Right lobe of liver (tissue), 6 donors: ENCODE measurements around the gene DNAJB6. TPM values are rescaled to one million over a fixed set of nuclear protein-coding genes. Genes with fewer than 3 reads are reported as not detected.
A peak's percentile ranks its signal among the peaks of the same experiment; 100 is the strongest.

Source experiments
- ATAC-seq, 4 donors: fragments of 200-7000 bp; cut with Tn5 transposase; one replicate each; pipeline ENCODE4 v1.9.1; 2020; ENCODE audit warnings: mild to moderate bottlenecking in 4 of 4, moderate library complexity in 4 of 4
- DNase-seq, 3 donors: peaks; one replicate each; pipeline ENCODE4 v3.0.0-alpha.2; 2020
- H3K27ac ChIP-seq, 3 donors: fragments of 200-600 bp; one replicate each; pipeline ENCODE4 v1.8.0; 2022
- H3K27me3 ChIP-seq, 2 donors: fragments of 200-600 bp; one replicate each; pipeline ENCODE4 v1.8.0; 2022
- H3K36me3 ChIP-seq, 4 donors: fragments of 200-600 bp; sonication (generic) in 1 of 4; one replicate each; pipeline versions ENCODE4 v1.5.1 to v1.8.0; 2017 to 2022; ENCODE audit warnings: control low read depth in 1 of 4
- H3K4me1 ChIP-seq, 4 donors: fragments of 200-600 bp; sonication (generic) in 1 of 4; one replicate each; pipeline versions ENCODE4 v1.5.1 to v1.8.0; 2017 to 2022; ENCODE audit warnings: control low read depth in 1 of 4
- H3K4me3 ChIP-seq, 3 donors: fragments of 200-600 bp; one replicate each; pipeline ENCODE4 v1.8.0; 2022
- H3K9me3 ChIP-seq, 4 donors: fragments of 200-600 bp; sonication (generic) in 1 of 4; one replicate each; pipeline versions ENCODE4 v1.5.1 to v1.8.0; 2017 to 2022; ENCODE audit warnings: control low read depth in 1 of 4
- POLR2A ChIP-seq: fragments of 450-650 bp; IDR thresholded peaks from one replicate; pipeline ENCODE4 v1.6.1; 2017; ENCODE audit warnings: antibody characterized with exemption, mild to moderate bottlenecking
- WGBS: methylation state at CpG from one replicate; pipeline ENCODE4 v1.1.6; 2018; ENCODE audit warnings: low coverage, low lambda C conversion rate; ENCODE audit not compliant: insufficient coverage; ENCODE audit errors: missing lambda C conversion rate; 5-methylcytosine and 5-hydroxymethylcytosine counted together
- intact Hi-C, 2 donors: fragments of 100-400 bp; cut with DNase I; formaldehyde crosslinking; loops; one replicate each; pipeline versions ENCODE4 v1.11.2 to v1.14.1; 2022
- total RNA-seq, 6 experiments: library from RNA; depleted of rRNA in 2 of 6; stranded (reverse); fragments of >200 nt in 2 of 6; fragmentation: NEBNext Ultra II Directional in 3 of 6; extraction: Animal tissue kit (Norgen Biotek cat#: 25700) in 3 of 6; gene quantifications; one replicate each; pipeline versions ENCODE4 v1.1.0 to v1.2.4, GENCODE V29; 2016 to 2023
- TF ChIP-seq, protein P1 (sequence below), 4 donors: fragments of 200-600 bp in 3 of 4; fragments of 450-650 bp in 1 of 4; IDR thresholded peaks; one replicate each; pipeline versions ENCODE4 v1.5.1 to v1.8.0; 2016 to 2022; ENCODE audit warnings: antibody characterized with exemption in 4 of 4, mild to moderate bottlenecking in 2 of 4
- donor health status: DM: no; HTN: yes; CAD: no.
- donor health status: DM: no; HTN: no; CAD: no.
- donor health status: DM: no; HTN: no; CAD: no.
- donor health status: DM: no; HTN: yes; CAD: no.
- donor health status: DM: no; HTN: yes; CAD: no.

DNAJB6 gene
- total RNA-seq, 6 experiments from 2014 or later = 24.5 to 38.0 (median 35.2) TPM

DNA sequence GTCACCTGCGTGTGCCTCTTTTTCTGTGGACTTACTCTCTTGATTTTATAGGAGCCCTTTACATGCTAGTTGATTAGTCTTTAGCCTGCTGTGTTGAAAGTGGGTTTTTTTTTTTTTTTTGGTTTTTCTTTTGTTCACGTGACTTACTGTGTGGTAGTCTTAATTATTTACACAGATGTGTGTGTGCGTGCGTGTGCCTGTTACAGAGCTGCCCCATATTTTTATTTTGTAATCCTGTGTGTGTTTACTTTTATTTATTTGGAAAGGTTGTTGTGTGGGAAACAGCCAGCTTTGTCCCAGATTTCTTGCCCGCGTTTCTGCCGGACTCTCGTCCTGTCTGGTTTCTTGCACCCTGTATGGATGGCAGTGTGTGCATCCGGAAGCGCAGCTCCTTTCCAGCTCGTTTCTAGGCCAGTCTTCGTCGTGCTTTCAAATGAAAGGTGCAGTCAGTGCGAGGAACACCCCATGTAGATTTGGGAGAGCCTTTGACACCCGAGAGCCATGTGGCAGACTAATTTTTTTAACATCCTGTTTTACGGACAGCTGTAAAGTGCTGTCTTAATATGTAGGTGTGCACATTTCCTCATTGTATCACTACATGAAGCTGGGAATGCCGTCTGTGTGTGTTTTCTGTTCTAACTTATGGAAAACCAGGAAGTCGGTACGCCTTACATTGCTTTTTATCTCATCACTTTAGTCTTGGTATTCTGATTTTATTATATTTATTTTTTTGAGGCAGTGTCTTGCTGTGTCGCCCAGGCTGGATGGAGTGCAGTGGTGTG, 55.6 kb downstream of the DNAJB6 start:
- 58% methylated on average over 12 of the region's 20 CpGs for WGBS
- H3K9me3 ChIP-seq = no peaks in the 10 kb centered on the region
- no peaks in the 10 kb centered on the region for H3K27me3 ChIP-seq
- peaks cover 0 to 4% (median 0%) of the 10 kb centered on the region in 4 donors for H3K4me1 ChIP-seq
- DNase-seq (no peak), ATAC-seq (peak; percentile 37 to 82 (median 60))
- H3K4me3 ChIP-seq = no peak overlapping the region
- H3K36me3 ChIP-seq = peaks cover 0 to 23% (median 5%) of the 10 kb centered on the region in 4 donors
- intact Hi-C loops = no loop called here
- TF ChIP-seq, protein P1, sequence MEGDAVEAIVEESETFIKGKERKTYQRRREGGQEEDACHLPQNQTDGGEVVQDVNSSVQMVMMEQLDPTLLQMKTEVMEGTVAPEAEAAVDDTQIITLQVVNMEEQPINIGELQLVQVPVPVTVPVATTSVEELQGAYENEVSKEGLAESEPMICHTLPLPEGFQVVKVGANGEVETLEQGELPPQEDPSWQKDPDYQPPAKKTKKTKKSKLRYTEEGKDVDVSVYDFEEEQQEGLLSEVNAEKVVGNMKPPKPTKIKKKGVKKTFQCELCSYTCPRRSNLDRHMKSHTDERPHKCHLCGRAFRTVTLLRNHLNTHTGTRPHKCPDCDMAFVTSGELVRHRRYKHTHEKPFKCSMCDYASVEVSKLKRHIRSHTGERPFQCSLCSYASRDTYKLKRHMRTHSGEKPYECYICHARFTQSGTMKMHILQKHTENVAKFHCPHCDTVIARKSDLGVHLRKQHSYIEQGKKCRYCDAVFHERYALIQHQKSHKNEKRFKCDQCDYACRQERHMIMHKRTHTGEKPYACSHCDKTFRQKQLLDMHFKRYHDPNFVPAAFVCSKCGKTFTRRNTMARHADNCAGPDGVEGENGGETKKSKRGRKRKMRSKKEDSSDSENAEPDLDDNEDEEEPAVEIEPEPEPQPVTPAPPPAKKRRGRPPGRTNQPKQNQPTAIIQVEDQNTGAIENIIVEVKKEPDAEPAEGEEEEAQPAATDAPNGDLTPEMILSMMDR (IDR thresholded peaks at IDR 0.05) = no peak
- no peak for TF ChIP-seq POLR2A
- H3K27ac ChIP-seq = no peak overlapping the region

DNA sequence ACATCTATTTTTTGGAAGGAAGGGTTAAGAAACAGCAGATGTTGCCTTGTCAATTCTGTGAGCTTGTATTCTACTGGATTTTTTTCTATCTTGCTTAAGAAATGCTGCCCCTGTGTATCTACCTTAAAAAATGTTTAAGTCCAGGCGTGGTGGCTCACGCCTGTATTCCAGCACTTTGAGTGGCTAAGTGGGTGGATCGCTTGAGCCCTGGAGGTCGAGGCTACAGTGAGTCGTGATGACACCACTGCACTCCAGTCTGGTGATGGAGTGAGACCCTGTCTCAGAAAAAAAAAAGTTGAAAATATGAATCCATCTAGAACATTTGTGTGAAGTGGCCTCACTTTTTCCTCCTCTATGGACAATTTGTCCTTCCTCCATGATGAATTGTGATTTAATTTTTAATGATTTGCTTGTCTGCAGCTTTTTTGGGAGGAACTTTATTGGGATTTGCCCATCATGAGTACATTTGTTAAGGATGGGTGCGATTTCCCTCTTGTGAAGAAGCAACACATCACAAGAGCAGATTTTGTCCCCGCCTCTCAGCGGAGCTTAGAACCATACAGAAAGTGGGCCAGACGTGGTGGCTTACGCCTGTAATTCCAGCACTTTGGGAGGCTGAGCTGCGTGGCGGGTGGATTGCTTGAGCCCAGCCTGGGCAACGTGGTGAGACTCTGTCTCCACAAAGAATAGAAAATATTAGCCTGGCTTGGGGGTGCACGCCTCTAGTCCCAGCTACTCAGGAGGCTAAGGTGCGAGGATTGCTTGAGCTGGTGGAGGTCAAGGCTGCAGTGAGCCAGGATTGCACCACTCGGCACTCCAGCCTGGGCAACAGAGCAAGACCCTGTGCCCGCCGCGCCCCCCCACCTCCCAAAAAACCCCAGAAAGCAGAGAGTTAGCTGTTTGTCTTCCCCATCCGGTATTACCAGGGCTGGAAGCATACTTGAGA, 57.7 kb downstream of the DNAJB6 start:
- H3K9me3 ChIP-seq = no peaks in the 10 kb centered on the region
- DNase-seq = no peak
- ATAC-seq = no peak
- no peak for TF ChIP-seq POLR2A
- TF ChIP-seq, protein P1 (IDR thresholded peaks at IDR 0.05) = no peak
- peaks cover 0 to 4% (median 0%) of the 10 kb centered on the region in 4 donors for H3K4me1 ChIP-seq
- intact Hi-C loops = no loop called here
- no peaks in the 10 kb centered on the region for H3K27me3 ChIP-seq
- H3K4me3 ChIP-seq = no peak overlapping the region
- peaks cover 0 to 19% (median 5%) of the 10 kb centered on the region in 4 donors for H3K36me3 ChIP-seq
- 87% methylated on average over 11 of the region's 20 CpGs for WGBS
- no peak overlapping the region for H3K27ac ChIP-seq

DNA sequence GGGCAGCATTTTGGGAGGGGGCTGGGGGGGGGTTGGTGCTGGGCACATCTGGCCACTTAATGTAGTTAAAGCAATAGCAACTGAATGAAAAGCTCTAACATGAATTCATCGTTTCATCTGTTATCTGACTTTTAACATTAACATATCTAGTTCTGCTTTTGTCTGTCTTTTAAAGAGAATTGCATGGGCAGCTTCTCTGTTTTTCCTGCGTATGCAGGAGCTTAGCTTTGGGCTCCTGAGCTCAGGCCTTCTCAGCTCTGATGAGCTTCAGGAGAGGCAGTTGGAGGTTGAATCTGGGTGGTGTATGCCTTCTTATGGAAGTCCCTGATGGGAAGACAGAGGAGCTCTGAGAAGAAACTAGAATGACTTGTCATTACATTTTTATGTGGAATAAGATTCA, 58.4 kb downstream of the DNAJB6 start:
- ATAC-seq (no peak), DNase-seq (no peak)
- H3K9me3 ChIP-seq = no peaks in the 10 kb centered on the region
- no peaks in the 10 kb centered on the region for H3K27me3 ChIP-seq
- intact Hi-C loops = no loop called here
- peaks cover 0 to 4% (median 0%) of the 10 kb centered on the region in 4 donors for H3K4me1 ChIP-seq
- no peak overlapping the region for H3K4me3 ChIP-seq
- TF ChIP-seq, protein P1 (IDR thresholded peaks at IDR 0.05) = no peak
- no peak for TF ChIP-seq POLR2A
- H3K36me3 ChIP-seq = peaks cover 0 to 14% (median 4%) of the 10 kb centered on the region in 4 donors
- H3K27ac ChIP-seq = no peak overlapping the region
- 77% methylated on average over 2 of the region's 2 CpGs for WGBS

GRCh38 chr7:157396316-157397035, 59.7 kb downstream of the DNAJB6 start:
- no peak for TF ChIP-seq POLR2A
- Histone ChIP-seq H3K27me3 (no peaks in the 10 kb centered on the region), H3K9me3 (no peaks in the 10 kb centered on the region), H3K36me3 (peaks cover 0 to 2% (median 0%) of the 10 kb centered on the region in 4 donors), H3K4me3 (no peak overlapping the region), H3K27ac (no peak overlapping the region), H3K4me1 (peaks cover 0 to 4% (median 0%) of the 10 kb centered on the region in 4 donors)
- WGBS = 100% methylated on average over 2 of the region's 20 CpGs
- ATAC-seq (no peak), DNase-seq (no peak)
- intact Hi-C loops = no loop called here
